Kidney (tissue), 14 donors: Measurements from ENCODE around the gene OXNAD1. TPM values are rescaled to one million over a fixed set of nuclear protein-coding genes. Genes with fewer than 3 reads are reported as not detected.

Experiments used
- DNase-seq, 5 donors: peaks; one replicate each; pipeline ENCODE4 v3.0.0-alpha.2; 2013 to 2020
- FAIRE-seq: peaks from 2 replicates; lab custom pipeline; 2012; peaks lifted over from hg19 to GRCh38; lab: Jason Lieb, UNC
- H3K27ac ChIP-seq, 2 donors: one replicate each; pipeline ENCODE4 v1.7.0; 2013; ENCODE audit warnings: low read depth in 2 of 2, low read length in 2 of 2, inconsistent platforms in 1 of 2
- H3K27me3 ChIP-seq: one replicate; pipeline ENCODE4 v1.7.1; 2013; ENCODE audit warnings: low read length, inconsistent platforms; ENCODE audit not compliant: control insufficient read depth, insufficient read depth
- H3K36me3 ChIP-seq, 3 donors: one replicate each; pipeline versions ENCODE4 v1.7.0 to v1.7.1; 2013; ENCODE audit warnings: low read length in 3 of 3, control low read depth in 1 of 3, inconsistent platforms in 1 of 3; ENCODE audit not compliant: insufficient read depth in 3 of 3, control insufficient read depth in 2 of 3
- H3K4me1 ChIP-seq, 3 donors: one replicate each; pipeline versions ENCODE4 v1.7.0 to v1.7.1; 2013; ENCODE audit warnings: low read length in 3 of 3, inconsistent platforms in 1 of 3, low read depth in 1 of 3; ENCODE audit not compliant: control insufficient read depth in 2 of 3, insufficient read depth in 2 of 3
- H3K4me3 ChIP-seq, 3 donors: one replicate each; pipeline versions ENCODE4 v1.7.0 to v1.8.1; 2013; ENCODE audit warnings: low read length in 3 of 3, control low read depth in 1 of 3, inconsistent platforms in 1 of 3
- H3K9ac ChIP-seq, 3 donors: one replicate each; pipeline versions ENCODE4 v1.7.0 to v1.7.1; 2013; ENCODE audit warnings: low read length in 3 of 3, control low read depth in 1 of 3, inconsistent platforms in 1 of 3
- H3K9me3 ChIP-seq, 3 donors: one replicate each; pipeline versions ENCODE4 v1.7.0 to v1.7.1; 2013; ENCODE audit warnings: low read length in 3 of 3, control low read depth in 1 of 3, inconsistent platforms in 1 of 3; ENCODE audit not compliant: control insufficient read depth in 2 of 3, insufficient read depth in 1 of 3
- intact Hi-C: fragments of 100-400 bp; cut with DNase I; formaldehyde crosslinking; loops from one replicate; pipeline ENCODE4 v1.11.1; 2022
- polyA plus RNA-seq: library from polyadenylated mRNA; stranded (reverse); fragments of 350-450 nt; fragmentation: Illumina TruSeq; extraction: RNeasy Lipid Tissue Mini Kit (QIAGEN cat#74804); gene quantifications from one replicate; pipeline ENCODE4 v1.2.3, GENCODE V29; 2014; ENCODE audit warnings: low read depth, low replicate concordance; ENCODE audit not compliant: insufficient read depth
- total RNA-seq: library from RNA; stranded (reverse); fragmentation: NEBNext Ultra II Directional; extraction: Animal tissue kit (Norgen Biotek cat#: 25700); gene quantifications from one replicate; pipeline ENCODE4 v1.2.1, GENCODE V29; 2021
- TF ChIP-seq, protein P1 (sequence below): IDR thresholded peaks from 3 replicates; pipeline ENCODE4 v1.5.1; 2012; ENCODE audit warnings: mild to moderate bottlenecking, moderate library complexity, borderline replicate concordance; ENCODE audit not compliant: insufficient read depth; ENCODE audit errors: extremely low read depth
- donor health status: control.
- donor health status: control.
- donor health status: control.
- donor health status: control.
- donor health status: control.
- donor health status: DM: yes; HTN: yes; CAD: no.
- donor health status: Normal renal cell carcinoma (clear cell type).

Gene OXNAD1
- total and polyA plus RNA-seq, 2 donors from 2014 or later = 12.7 to 17.3 TPM

DNA sequence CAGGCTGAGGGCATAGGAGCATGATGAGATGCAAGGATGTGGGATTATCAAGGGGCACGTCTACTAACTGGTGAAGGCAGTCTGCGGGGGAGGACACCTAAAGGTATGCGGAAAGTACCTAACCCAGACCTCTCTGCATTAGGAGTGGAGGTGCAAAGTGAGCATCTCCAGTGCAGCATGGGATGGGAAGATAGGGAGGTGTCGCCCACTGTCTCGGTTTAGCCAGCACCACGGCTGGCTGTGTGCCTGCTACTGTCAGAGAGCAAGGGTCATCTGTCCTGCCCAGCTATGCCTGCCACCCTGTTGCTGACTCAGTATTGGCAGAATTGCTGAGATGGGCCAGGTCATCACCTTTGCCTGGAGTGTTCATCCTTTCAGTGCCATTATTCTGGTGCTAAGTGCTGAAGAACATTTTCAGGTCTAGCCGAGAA is 40.1 kb downstream of the OXNAD1 start:
- peaks cover 0 to 19% (median 5%) of the 10 kb centered on the region in 3 donors for H3K36me3 ChIP-seq
- intact Hi-C loops = no loop called here
- FAIRE-seq (no peak), DNase-seq (no peak)
- no peak overlapping the region for H3K27ac ChIP-seq
- no peak overlapping the region for H3K4me3 ChIP-seq
- TF ChIP-seq, protein P1, sequence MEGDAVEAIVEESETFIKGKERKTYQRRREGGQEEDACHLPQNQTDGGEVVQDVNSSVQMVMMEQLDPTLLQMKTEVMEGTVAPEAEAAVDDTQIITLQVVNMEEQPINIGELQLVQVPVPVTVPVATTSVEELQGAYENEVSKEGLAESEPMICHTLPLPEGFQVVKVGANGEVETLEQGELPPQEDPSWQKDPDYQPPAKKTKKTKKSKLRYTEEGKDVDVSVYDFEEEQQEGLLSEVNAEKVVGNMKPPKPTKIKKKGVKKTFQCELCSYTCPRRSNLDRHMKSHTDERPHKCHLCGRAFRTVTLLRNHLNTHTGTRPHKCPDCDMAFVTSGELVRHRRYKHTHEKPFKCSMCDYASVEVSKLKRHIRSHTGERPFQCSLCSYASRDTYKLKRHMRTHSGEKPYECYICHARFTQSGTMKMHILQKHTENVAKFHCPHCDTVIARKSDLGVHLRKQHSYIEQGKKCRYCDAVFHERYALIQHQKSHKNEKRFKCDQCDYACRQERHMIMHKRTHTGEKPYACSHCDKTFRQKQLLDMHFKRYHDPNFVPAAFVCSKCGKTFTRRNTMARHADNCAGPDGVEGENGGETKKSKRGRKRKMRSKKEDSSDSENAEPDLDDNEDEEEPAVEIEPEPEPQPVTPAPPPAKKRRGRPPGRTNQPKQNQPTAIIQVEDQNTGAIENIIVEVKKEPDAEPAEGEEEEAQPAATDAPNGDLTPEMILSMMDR = no peak
- no peaks in the 10 kb centered on the region for H3K27me3 ChIP-seq
- no peaks in the 10 kb centered on the region for H3K9me3 ChIP-seq
- H3K9ac ChIP-seq = no peak overlapping the region
- H3K4me1 ChIP-seq = peaks cover 0 to 10% (median 2%) of the 10 kb centered on the region in 3 donors

DNA sequence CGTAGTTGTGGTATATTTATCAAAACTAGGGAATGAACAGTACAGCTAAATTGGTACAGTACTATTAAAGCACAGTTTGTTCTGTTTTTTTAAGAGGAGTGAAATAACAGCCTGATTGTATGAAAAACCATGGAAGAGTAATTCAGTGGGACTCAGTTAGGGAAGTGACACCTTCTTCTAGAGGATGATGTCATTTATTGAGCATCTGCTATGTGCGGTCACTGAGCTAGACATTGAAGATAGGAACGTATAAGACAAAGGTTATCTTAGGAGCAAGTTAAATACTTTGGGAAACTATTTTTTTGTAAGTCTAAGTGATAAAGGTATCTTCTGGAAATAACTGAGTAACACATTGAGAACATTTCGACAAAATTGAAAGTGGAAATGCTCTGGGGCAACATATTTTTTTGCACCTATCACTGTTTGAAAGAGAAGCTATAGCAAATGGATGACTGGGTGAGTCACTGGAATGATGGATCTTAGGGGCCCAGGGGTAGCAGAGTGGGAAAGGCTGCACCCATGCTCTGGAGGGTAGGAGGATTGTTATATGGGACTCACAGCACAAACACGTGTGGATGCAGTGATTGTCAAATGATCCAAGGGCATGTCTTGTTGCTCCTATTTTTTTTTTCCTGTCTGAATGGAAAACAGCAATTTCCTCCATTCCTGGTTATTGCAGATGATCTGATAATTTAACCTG is 43.0 kb downstream of the OXNAD1 start:
- H3K9ac ChIP-seq = no peak overlapping the region
- TF ChIP-seq, protein P1 = no peak
- no peak for FAIRE-seq
- intact Hi-C loops = no loop called here
- H3K27ac ChIP-seq = no peak overlapping the region
- H3K4me3 ChIP-seq = no peak overlapping the region
- H3K27me3 ChIP-seq = no peaks in the 10 kb centered on the region
- H3K9me3 ChIP-seq = no peaks in the 10 kb centered on the region
- no peak for DNase-seq
- peaks cover 0 to 11% (median 7%) of the 10 kb centered on the region in 3 donors for H3K36me3 ChIP-seq
- peaks cover 0 to 10% (median 2%) of the 10 kb centered on the region in 3 donors for H3K4me1 ChIP-seq

GRCh38 chr3:16308727-16309126 is 43.7 kb downstream of the OXNAD1 start:
- Histone ChIP-seq H3K9me3 (no peaks in the 10 kb centered on the region), H3K27me3 (no peaks in the 10 kb centered on the region), H3K4me3 (no peak overlapping the region), H3K36me3 (peaks cover 0 to 16% (median 7%) of the 10 kb centered on the region in 3 donors), H3K4me1 (peaks cover 0 to 10% (median 2%) of the 10 kb centered on the region in 3 donors), H3K9ac (no peak overlapping the region), H3K27ac (no peak overlapping the region)
- intact Hi-C loops = no loop called here
- no peak for DNase-seq
- FAIRE-seq = no peak
- TF ChIP-seq, protein P1 = no peak
